ENCODE results near the gene TTLL5. TPM values are rescaled to one million over a fixed set of nuclear protein-coding genes. Genes with fewer than 3 reads are reported as not detected.

The TTLL5 gene
- total and polyA plus RNA-seq, 8 donors: 10.1 to 48.4 (median 17.3) TPM

GRCh38 chr14:75906680-75907280 lies 245.7 kb downstream of the TTLL5 start:
- Histone ChIP-seq H3K4me3 (no peak overlapping the region), H3K27ac (peak overlapping the region in 4 of 5 donors; percentile 7 to 53 (median 42)), H3K9me3 (no peaks in the 10 kb centered on the region), H3K36me3 (peaks cover 0 to 12% (median 5%) of the 10 kb centered on the region in 4 donors), H3K4me1 (peaks cover 0 to 18% (median 7%) of the 10 kb centered on the region in 4 donors), H3K27me3 (no peaks in the 10 kb centered on the region)
- TF ChIP-seq POLR2A (IDR thresholded peaks at IDR 0.05) (no peak), CTCF (IDR thresholded peaks at IDR 0.05) (peak in 5 of 7 experiments; percentile 36 to 98 (median 84))
- 42 to 49% (median 46%) methylated on average over 4 of the region's 4 CpGs for WGBS, 5 donors
- intact Hi-C loops (cut with DNase I; ENCODE audit: low total_unique reads): loop anchor here (5.0 kb wide), 1 partner anchor 76 kb away; the partner anchor contains the start of gene TGFB3
- DNase-seq: peak; percentile 63 to 86

GRCh38 chr14:75907756-75908359 lies 246.8 kb downstream of the TTLL5 start:
- Histone ChIP-seq H3K4me1 (peaks cover 0 to 18% (median 7%) of the 10 kb centered on the region in 4 donors), H3K36me3 (peaks cover 0 to 5% (median under 1%) of the 10 kb centered on the region in 4 donors), H3K9me3 (no peaks in the 10 kb centered on the region), H3K27me3 (no peaks in the 10 kb centered on the region), H3K27ac (peak overlapping the region in 1 of 5 donors; percentile 11), H3K4me3 (no peak overlapping the region)
- TF ChIP-seq EP300 (IDR thresholded peaks at IDR 0.05): no peak
- TF ChIP-seq POLR2AphosphoS5 (IDR thresholded peaks at IDR 0.05): no peak
- no peak for TF ChIP-seq CTCF (IDR thresholded peaks at IDR 0.05)
- no peak for TF ChIP-seq POLR2A (IDR thresholded peaks at IDR 0.05)
- intact Hi-C loops (cut with DNase I; ENCODE audit: low total_unique reads): loop anchor here (5.0 kb wide), 1 partner anchor 74 kb away; the partner anchor contains the start of gene TGFB3
- WGBS, 5 donors: 93 to 100% (median 95%) methylated on average over 4 of the region's 4 CpGs
- DNase-seq: no peak

GRCh38 chr14:75909630-75910029 lies 248.6 kb downstream of the TTLL5 start:
- WGBS, 5 donors: 90 to 95% (median 93%) methylated on average over 3 of the region's 3 CpGs
- H3K27ac ChIP-seq: no peak overlapping the region
- DNase-seq: no peak
- peaks cover 0 to 18% (median 7%) of the 10 kb centered on the region in 4 donors for H3K4me1 ChIP-seq
- H3K4me3 ChIP-seq: no peak overlapping the region
- TF ChIP-seq EP300 (IDR thresholded peaks at IDR 0.05) (no peak), CTCF (IDR thresholded peaks at IDR 0.05) (no peak), POLR2AphosphoS5 (IDR thresholded peaks at IDR 0.05) (no peak)
- H3K36me3 ChIP-seq: peaks cover 0 to 5% (median 0%) of the 10 kb centered on the region in 4 donors
- no peaks in the 10 kb centered on the region for H3K9me3 ChIP-seq
- no peaks in the 10 kb centered on the region for H3K27me3 ChIP-seq
- intact Hi-C loops (cut with DNase I; ENCODE audit: low total_unique reads): loop anchor here (5.0 kb wide), 1 partner anchor 73 kb away; the partner anchor contains the start of gene TGFB3

GRCh38 chr14:75910048-75910447 lies 249.0 kb downstream of the TTLL5 start:
- no peaks in the 10 kb centered on the region for H3K9me3 ChIP-seq
- H3K4me1 ChIP-seq: peaks cover 0 to 15% (median 7%) of the 10 kb centered on the region in 4 donors
- no peak for TF ChIP-seq POLR2A (IDR thresholded peaks at IDR 0.05)
- no peak for TF ChIP-seq EP300 (IDR thresholded peaks at IDR 0.05)
- TF ChIP-seq CTCF (IDR thresholded peaks at IDR 0.05): no peak
- TF ChIP-seq POLR2AphosphoS5 (IDR thresholded peaks at IDR 0.05): no peak
- DNase-seq: no peak
- no peaks in the 10 kb centered on the region for H3K27me3 ChIP-seq
- H3K4me3 ChIP-seq: no peak overlapping the region
- WGBS, 5 donors: 68 to 73% (median 69%) methylated on average over 2 of the region's 2 CpGs
- no peak overlapping the region for H3K27ac ChIP-seq
- peaks cover 0 to 5% (median 0%) of the 10 kb centered on the region in 4 donors for H3K36me3 ChIP-seq
- intact Hi-C loops (cut with DNase I; ENCODE audit: low total_unique reads): no loop called here
